NCI-H146 treated with DMSO at 0.1 percent for 48 hours (cell line): ENCODE measurements around the gene LPCAT1.
"Not testable (repeated sequence)": the region's sequence is repeated elsewhere in the genome, so short reads cannot be mapped to it uniquely, and the experiment has no call there.

Experiments used
- DNase-seq: peaks from one replicate; lab custom pipeline; 2025; ENCODE audit not compliant: unreplicated experiment; lab: John Stamatoyannopoulos, UW

Gene LPCAT1

GRCh38 chr5:1468629-1469527, 54.9 kb downstream of the LPCAT1 start:
- no peak for DNase-seq

DNA sequence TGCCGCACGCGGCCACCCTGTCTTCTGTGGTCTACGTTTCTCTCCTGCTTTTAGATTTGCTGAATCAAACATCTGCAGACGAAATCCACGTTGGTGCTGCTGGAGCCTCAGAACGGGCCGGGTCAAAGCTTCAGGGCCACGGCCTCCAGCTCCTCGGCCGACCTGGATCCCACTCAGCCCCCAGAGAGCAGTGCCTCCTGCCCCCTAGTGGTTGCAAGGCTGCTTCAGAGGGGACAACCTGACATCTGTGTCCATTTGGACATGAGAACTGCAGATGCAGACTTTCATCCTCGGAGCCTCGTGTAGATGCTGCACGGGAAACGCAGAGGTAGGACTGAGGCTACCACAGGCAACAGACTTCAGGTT, 55.5 kb downstream of the LPCAT1 start:
- no peak for DNase-seq

GRCh38 chr5:1467341-1468246, 56.2 kb downstream of the LPCAT1 start:
- DNase-seq: no peak

DNA sequence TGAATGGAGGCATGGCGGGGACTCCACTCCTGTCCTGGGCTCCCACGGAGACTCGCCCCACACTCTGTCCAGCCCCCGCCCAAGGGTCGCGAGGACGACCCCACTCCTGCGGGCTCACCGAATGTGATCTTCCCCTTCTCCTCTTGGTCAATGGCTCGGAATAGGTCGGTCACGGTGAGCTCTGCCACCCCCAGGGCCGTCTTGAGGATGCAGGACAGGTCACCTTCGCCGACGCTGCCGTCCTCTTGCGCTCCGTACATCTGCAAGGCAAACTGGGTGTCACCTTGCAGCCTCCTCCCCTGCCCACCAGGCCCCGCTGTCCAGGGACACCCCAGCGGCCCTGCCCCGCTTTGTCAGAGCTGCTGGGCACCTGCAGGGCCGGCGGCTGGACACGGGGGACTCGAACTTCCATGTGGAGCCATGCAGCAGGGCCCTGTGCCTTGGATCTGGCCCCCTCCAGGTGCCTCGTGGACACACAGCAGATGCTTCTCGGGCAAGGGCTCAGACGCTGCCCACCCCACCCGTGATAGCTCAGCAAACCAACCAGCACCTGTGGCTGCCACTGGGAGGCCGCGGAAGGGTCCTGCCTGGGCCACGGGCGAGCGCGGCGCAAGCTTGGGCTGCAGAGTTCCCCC, 57.0 kb downstream of the LPCAT1 start:
- no peak for DNase-seq

GRCh38 chr5:1465966-1466471, 57.7 kb downstream of the LPCAT1 start:
- DNase-seq: no peak

GRCh38 chr5:1465117-1465516, 58.6 kb downstream of the LPCAT1 start:
- no peak for DNase-seq

- no peak for DNase-seq
Observed at GRCh38 chr5:1464511-1464910, 59.2 kb downstream of the LPCAT1 start.

- DNase-seq: no peak
Observed at GRCh38 chr5:1464096-1464446, 59.7 kb downstream of the LPCAT1 start.

DNA sequence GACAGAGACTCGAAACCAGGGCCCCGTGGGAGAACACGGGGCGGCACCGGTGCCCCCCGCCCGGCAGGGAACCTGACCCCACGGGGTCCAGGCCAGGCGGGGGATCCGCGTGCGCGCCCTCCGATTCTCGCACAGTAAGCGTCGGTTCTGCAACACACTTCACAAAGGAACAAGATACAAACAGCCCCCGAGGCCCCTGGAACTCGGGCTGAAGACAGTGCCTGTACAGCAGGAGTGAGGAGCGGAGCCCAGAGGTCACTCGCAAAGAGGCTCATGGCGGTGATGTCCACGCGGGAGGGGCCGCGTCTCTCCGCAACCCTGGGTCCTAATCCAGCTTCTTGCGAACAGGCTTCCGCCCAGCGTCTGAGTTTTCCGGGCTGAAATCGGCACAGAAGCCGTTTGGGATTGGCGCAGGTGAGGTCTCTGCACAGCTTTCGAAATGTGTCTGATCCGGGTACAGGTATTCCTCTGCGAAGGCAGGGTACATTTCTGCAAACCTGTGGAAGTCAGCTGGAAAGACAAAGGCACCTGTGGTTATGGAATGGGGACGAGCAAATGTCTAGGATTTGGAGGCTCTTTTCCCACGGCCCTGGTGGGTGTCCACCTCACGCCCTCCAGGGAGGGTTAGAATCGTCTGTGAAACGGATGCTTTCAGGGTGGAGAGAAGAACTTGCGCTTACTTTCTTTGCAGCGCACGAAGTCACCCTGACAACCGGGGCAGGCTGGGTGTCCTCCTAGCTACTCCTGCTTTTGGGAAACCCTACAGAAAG, 60.2 kb downstream of the LPCAT1 start:
- DNase-seq: no peak

- peak; percentile 10 for DNase-seq
Observed at GRCh38 chr5:1462358-1462757, 61.4 kb downstream of the LPCAT1 start.

GRCh38 chr5:1461396-1461795, 62.4 kb downstream of the LPCAT1 start:
- no peak for DNase-seq

DNA sequence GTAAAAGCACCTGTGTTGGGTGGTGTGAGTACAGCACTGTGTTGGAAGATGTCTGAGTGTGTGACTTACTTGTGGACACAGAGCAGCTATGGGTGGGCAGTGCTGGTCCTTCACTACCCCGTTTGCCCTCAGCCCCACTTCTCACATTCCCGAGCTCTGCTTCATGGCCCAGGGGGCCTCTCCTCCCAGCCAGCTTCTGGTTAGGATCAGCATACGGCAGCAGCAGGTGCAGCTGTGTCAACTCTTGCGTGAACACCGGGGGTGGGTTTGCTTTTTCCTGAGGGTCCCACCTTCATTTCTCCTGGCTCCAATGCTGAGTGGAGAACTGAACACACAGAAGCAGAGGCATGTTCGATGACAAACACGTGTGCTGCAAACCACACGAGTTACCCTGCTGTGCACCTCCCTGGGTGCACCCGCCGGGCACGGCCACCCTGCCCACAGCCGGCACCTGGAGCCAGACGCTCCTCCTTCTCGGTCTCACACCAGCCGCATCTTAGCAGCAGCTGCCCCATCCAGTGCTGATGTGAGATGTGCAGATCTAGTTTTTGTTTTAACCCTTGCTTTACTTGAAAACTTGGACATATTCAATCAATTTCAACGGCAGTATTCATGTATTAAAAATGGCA, 63.6 kb downstream of the LPCAT1 start:
- peak; percentile 8 for DNase-seq

DNA sequence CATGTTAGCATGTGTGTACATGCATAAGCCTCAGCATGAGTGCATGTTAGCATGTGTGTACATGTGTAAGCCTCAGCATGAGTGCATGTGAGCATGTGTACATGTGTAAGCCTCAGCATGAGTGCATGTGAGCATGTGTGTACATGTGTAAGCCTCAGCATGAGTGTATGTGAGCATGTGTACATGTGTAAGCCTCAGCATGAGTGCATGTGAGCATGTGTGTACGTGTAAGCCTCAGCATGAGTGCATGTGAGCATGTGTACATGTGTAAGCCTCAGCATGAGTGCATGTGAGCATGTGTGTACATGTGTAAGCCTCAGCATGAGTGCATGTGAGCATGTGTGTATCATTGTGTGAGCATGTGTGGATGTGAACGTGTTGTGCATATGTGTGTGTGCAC, 64.3 kb downstream of the LPCAT1 start:
- DNase-seq: not testable (repeated sequence)

- not testable (repeated sequence) for DNase-seq
Observed at GRCh38 chr5:1456110-1456881, 67.5 kb downstream of the LPCAT1 start.

GRCh38 chr5:1453613-1454012, 70.1 kb downstream of the LPCAT1 start:
- no peak for DNase-seq

GRCh38 chr5:1449081-1449630, 74.6 kb downstream of the LPCAT1 start:
- DNase-seq: no peak

- no peak for DNase-seq
Observed at GRCh38 chr5:1448511-1449011, 75.2 kb downstream of the LPCAT1 start.

DNA sequence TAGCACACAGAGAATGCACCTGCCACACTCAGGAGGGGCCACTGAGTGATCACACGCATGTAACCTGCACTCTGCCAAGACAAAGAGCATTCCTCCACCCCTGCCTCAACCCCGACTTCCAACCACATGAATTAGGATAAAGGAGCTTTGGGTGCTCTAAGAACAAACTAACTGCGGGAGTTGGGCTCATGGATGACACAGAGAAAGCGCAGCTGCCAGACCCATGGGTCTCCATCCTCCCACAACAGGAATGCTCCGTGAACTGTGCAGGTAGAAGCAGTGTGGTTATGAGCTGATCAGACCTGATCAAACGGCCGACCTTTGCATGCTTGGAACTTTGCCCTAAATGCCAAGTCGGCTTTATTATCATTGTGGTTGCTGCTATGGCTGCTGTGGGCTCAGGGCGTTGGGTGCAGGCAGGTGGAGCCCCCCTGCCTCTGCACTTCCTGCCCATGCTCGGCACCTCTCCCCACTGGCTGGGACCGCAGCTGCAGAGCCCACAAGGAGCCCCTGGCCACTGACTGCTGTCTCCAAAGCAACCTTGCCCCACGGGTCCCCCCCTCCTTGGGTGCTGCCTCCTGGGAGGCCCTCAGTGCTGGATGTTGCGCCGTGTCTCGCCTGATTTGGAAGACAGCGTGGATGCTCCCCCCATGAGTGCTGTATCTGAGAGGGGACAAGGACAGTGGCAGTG, 75.9 kb downstream of the LPCAT1 start:
- DNase-seq: no peak
